Measurements from ENCODE around the gene OLFML2A.

GRCh38 chr9:124741662-124742061 is 35.3 kb upstream of the OLFML2A start:
- no peak for TF ChIP-seq POLR2AphosphoS5 (IDR thresholded peaks at IDR 0.05; ENCODE audit: low read depth)
- no peak for TF ChIP-seq CTCF (IDR thresholded peaks at IDR 0.05; ENCODE audit: insufficient read depth, low read length)
- TF ChIP-seq GABPA (IDR thresholded peaks at IDR 0.05; ENCODE audit: low read depth): no peak
- TF ChIP-seq REST (IDR thresholded peaks at IDR 0.05; ENCODE audit: insufficient replicate concordance, low read depth): no peak
- TF ChIP-seq SPI1 (IDR thresholded peaks at IDR 0.05; ENCODE audit: borderline replicate concordance, low read depth): no peak

Measured in HL-60 (cell line).